GM21515 (cell line): ENCODE measurements around the gene TIGAR.

Experiments used
- ATAC-seq: cut with Tn5 transposase; IDR thresholded peaks from one replicate; pipeline ENCODE4 v1.9.1; 2021; ENCODE audit not compliant: unreplicated experiment

TIGAR gene

GRCh38 chr12:4282103-4282891 lies 38.7 kb upstream of the TIGAR start:
- no peak for ATAC-seq

GRCh38 chr12:4282892-4283511 lies 38.0 kb upstream of the TIGAR start:
- ATAC-seq = no peak

DNA sequence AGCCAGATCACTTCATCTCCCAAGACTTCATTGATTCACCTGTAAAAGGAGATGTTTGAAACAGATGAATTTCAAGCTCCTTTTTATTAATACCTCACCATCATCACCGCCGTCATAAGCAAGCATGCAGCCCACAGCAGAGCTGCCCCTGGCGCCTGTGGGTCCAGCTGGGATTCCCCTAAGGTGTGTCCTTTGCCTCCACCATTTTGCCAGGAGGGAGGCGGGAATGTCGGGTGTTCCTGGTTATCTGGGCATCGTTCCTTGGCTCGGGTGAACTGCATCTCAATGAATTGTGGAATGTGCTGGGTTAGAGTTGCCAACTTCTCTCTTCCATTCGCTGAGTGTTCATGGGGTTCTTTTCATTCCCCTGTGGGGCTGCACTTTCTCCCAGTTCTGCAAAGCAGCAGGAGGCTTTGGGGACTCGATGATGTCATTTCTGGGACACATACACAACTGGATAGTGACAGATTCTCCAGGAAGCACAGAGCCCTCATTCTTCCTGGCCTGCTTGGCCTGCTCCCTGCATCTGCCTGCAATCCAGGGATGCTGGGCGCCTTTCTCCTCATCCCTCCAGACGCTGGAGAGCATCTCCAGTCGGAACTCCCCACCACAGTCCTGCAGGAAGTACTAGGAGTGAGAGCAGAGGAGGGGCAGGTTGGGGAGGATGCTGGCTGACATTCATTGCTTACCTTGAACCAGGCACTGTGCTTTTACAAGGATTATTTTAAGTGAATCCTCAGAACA lies 37.3 kb upstream of the TIGAR start:
- ATAC-seq = no peak

DNA sequence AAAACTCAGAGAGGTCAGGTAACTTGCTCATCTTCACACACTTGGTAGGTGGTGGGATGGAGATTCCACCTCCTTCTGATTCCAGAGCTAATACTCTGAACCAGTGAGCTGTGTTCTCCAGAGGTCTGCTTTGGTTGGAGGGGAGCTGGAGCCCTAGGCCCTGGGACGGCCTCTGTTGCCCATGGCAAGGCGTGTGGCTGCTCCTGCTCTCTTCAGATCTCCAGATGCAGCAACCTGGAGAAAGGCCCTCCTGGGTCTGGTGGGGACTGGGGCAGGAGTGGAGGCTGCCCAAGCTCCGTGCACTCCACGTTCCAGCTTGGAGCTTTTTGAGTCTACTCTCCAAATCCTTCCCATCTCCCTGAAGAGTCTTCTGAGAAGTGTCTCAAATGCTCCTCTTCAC lies 36.7 kb upstream of the TIGAR start:
- no peak for ATAC-seq

DNA sequence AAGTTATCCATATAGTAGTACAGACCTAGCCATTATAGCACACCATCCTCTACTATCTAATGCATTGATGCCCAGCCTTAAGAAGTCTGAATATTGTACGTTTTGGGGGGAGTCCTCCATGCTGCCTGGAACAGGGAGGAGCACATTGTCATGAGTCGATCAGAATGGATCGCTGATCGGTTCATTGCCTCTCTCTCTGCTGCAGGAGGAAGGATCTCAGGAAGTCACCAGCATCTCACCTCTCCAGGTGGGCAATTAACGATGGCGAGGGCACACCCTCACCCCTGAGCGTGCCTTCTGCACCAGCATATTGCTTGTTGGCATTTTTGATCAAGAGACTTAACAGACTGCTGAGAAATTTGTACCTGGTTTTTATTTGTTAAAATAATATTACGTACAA lies 35.9 kb upstream of the TIGAR start:
- no peak for ATAC-seq

DNA sequence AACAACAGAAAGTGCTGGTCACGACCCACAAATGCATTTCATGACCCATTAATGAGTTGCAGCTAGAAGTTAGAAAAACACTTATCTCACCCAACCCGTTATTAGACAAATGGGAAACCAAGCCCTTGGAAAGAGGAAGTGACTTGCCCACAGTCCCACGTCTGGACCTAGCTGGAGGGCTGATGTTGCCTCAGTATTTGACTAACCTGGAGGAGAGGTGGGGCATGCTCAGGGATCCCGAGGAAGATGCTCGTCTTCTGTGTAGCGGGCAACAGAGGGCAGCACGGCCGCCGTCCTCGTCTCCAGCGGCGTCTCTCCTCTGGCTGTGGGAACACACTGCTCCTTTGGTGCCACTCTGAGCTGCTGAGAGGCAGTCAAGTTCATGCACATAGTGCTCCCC lies 34.8 kb upstream of the TIGAR start:
- no peak for ATAC-seq

- no peak for ATAC-seq
These were observed 34.2 kb upstream of the TIGAR start for GRCh38 chr12:4286771-4287317.

DNA sequence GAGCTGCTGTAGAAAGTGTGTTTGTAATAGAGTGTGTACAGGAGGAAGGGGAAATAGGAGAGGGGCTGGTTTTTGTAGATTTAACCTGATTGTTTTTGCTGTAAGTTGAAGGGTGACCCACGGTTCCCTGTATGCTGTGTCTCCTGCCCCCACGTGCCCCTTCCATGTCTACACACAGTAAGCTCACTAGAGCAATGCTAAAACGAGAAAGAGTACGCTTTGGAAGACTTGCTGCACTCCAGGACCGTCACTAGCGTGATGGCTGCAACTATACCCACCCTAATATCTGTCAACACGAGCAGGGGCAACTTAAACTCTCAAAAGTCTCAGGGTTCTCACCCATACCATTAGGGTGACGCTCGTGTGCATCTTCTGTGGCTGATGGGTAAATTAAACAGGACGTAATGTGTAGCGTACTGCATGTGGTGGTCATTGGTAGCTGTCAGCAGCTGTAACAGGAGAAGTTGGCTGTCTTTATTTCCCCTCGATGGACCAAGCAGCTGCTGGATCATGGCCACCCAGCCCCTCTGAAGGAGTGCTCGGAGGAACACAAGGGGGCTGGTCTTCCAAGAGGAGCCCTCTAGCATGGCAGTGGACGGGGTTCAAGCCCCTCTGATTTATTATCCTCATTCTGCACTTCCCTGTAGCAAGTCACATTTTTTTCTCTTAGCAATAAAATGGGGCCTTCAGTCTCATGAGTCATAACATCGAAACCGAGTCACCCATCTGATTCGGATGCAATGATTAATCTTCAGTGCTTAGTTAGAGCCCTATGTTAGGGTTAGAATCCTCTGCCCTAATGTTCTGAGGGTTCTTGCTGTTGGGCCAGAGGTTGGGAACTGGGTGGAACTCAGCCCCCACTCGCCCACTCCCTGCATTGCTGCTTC lies 33.4 kb upstream of the TIGAR start:
- no peak for ATAC-seq

GRCh38 chr12:4288296-4289131 lies 32.5 kb upstream of the TIGAR start:
- no peak for ATAC-seq

- no peak for ATAC-seq
These were observed 31.7 kb upstream of the TIGAR start for GRCh38 chr12:4289231-4289878.

DNA sequence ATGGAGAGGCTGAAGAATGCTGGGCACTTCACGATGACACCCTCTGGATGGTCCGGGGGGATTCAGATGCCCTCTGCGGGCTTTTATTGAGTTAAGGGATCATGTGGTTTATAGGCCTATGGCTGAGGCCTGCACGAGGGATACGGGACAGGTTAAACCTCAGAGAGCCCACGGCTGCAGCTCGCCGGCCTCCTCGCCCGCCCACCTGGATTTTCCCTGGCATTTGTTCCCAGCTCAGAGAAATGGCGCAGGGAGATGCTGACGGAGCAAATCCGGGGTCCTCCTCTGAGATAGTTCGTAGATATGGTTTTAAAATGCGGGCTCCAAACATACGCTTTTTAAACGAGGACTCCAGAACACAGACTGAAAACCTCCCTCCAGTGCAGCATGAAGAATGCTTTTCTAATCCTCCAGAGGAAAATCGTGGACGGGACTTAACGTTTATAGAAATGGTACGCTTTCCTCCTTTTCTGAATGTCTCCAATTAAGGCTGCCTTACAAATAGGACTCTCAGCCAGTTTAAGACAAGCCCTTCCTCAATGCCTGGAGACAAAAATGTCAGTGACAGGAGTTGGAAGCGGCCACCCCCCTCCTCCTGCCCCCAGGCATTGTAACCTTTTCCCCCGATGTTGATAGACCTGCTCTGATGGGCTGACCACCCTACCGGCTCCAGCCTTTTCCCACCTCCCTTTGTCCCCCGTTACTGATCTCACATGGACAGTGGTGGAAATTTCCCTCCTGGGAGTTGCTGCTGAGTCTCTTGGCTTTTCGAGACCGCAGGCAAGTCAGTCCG lies 30.8 kb upstream of the TIGAR start:
- ATAC-seq = no peak

- ATAC-seq = no peak
These were observed 28.5 kb upstream of the TIGAR start for GRCh38 chr12:4292341-4293073.

DNA sequence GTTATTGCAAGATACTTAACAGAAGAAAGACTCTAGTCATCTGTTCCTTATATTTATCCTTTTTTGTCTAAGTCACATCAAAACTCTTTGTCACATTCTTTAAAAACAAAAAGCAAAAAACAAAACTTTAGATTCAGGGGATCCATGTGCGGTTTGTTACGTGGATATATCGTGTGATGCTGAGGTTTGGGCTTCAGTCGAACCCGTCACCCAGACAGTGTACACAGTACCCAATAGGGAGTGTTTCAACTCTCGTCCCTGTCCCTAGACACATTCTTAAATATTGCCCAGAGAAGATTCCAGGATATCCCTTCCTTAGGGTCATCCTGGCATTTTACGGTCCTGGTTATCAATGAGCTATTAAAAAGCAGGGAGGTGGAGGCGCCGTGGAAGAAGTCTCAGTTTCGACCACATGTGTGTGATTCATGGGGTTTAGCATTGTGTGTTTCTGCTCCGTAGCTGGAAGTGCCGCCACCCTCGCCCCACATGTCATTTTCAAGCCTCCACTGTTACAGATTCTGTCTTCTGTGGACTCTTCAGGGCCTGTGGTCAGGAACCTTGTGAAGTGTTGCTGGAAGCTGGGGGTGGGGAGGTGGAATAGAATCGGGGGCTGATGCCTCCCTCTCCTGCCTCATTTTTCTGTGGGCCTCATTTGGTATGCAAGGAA lies 27.6 kb upstream of the TIGAR start:
- no peak for ATAC-seq

DNA sequence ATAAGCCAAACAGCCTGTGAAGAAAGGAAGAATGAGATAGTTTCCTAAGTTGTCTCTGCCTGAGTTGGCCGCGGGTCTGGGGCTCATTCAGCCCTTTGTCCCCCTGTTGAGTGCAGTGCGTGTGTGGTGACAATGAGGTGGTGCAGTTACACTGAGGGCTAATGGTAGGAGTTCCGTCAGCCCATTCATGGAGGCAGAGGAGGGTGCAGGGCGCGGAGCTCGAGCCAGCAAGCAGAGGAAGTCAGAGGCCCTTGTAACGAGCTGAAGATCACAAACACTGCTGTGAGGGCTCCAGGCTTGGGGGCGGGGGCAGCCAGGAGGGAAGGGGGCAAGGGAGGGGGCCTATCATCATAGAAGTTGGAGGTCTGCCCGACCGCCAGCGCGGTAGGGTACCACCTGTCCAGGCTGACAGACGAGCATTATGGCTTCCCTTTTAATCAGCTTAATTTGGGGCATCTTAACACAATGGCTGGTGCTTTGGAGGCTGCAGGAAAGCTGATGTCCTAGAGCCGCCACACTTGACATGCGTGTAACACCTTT lies 27.0 kb upstream of the TIGAR start:
- no peak for ATAC-seq

DNA sequence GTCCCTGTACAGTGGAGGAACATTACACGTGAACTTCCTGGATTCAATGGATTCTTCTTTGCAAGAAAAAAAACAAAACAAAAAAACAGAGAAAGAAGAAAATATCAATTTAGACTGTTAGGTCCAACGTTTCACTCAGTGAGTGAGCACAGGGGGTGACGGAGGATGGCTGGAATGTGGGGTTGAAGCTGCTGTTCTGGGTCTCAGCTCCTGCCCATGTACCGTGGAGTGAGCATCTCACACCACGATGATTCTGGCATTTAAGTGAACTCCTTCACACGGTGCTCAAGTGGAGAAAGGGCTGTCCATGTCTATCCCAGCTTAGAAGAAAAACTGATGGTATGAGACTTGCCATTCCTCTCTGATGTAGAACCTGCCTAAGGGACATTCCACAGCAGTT lies 24.3 kb upstream of the TIGAR start:
- ATAC-seq = no peak

DNA sequence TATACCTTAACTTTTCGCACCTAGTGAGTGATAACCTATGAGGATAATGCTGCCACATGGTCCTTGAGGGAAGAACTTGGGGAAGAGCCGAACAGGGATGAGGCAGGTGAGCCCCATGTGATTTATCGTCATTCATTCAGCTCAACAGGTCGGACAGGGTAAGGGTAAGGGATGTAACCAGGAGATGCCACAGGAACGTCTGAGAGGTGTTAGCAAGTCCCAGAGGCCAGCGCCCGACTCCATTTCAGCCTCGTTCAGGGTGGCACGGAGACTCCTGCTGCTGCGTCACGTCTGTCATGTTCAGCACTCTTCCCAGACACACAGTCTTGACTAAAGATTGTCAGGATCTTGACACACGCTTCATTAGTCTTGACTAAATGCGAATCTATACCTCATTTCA lies 23.4 kb upstream of the TIGAR start:
- ATAC-seq = no peak

GRCh38 chr12:4300883-4301282 lies 20.1 kb upstream of the TIGAR start:
- ATAC-seq = no peak
